NCI-H2081 (cell line): Measurements from ENCODE around the gene C1QTNF12.
"Not testable (repeated sequence)": the region's sequence is repeated elsewhere in the genome, so short reads cannot be mapped to it uniquely, and the experiment has no call there.

ENCODE experiments used
- DNase-seq, 2 experiments: peaks; one replicate each; lab custom pipeline; 2025; lab: John Stamatoyannopoulos, UW

Gene C1QTNF12

GRCh38 chr1:1199141-1199960 is 47.2 kb downstream of the C1QTNF12 start:
- DNase-seq = no peak

GRCh38 chr1:1198423-1199140 is 47.9 kb downstream of the C1QTNF12 start:
- DNase-seq = no peak

GRCh38 chr1:1197551-1198422 is 48.7 kb downstream of the C1QTNF12 start:
- no peak for DNase-seq

- DNase-seq = no peak
Observed at GRCh38 chr1:1197188-1197500, 49.4 kb downstream of the C1QTNF12 start.

- DNase-seq = no peak
Observed at GRCh38 chr1:1196431-1197187, 49.9 kb downstream of the C1QTNF12 start.

GRCh38 chr1:1195726-1196125 is 50.8 kb downstream of the C1QTNF12 start:
- not testable (repeated sequence) for DNase-seq

GRCh38 chr1:1194723-1195122 is 51.8 kb downstream of the C1QTNF12 start:
- no peak for DNase-seq
